ENCODE results near the gene NR4A1. TPM values are rescaled to one million over a fixed set of nuclear protein-coding genes. Genes with fewer than 3 reads are reported as not detected.

Gene NR4A1
- total RNA-seq, 1 donor from 2014 or later, result 26.5 TPM

DNA sequence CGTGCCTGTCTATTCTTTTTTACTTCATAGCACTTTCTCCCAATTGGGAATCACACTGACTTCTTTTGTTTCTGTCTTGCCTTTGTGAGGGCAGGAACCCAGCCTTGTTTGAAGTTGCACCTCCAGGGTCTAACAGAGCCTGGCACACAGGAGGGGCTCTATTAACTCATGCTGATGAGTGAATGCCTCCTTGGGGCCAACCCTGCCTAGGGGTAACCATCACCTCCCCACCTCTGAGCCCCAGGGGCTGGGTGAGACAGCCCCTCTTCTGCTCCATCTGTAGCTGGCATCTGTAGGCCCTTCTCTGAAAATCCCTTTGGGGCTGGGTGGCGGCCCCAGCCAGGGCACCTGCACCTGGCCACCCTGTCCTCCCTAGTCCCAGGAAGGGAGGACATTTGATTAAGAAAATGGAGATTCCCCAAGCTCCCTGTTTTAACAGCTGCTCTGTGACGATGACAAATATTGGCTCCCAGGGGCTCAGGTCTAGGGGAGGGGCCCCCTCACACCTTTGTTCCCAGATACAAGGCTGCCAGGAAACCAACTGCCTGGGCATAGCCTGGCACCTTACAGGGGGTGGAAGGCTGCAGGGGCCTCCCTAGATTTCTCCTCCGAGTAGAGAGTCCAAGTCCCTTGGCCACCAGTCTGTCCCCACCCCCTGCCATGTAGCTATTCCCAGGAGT is 32.7 kb upstream of the NR4A1 start:
- no peak for DNase-seq (ENCODE audit: low spot score)

GRCh38 chr12:52019113-52019770 is 32.0 kb upstream of the NR4A1 start:
- DNase-seq (ENCODE audit: low spot score), result no peak

GRCh38 chr12:52020539-52021336 is 30.5 kb upstream of the NR4A1 start:
- DNase-seq (ENCODE audit: low spot score), result peak; percentile 74

- DNase-seq (ENCODE audit: low spot score), result no peak
Measured at GRCh38 chr12:52022841-52023181, 28.4 kb upstream of the NR4A1 start.

- peak; percentile 76 for DNase-seq (ENCODE audit: low spot score)
Measured at GRCh38 chr12:52023182-52023975, 27.9 kb upstream of the NR4A1 start.

GRCh38 chr12:52023976-52024688 is 27.1 kb upstream of the NR4A1 start:
- no peak for DNase-seq (ENCODE audit: low spot score)

DNA sequence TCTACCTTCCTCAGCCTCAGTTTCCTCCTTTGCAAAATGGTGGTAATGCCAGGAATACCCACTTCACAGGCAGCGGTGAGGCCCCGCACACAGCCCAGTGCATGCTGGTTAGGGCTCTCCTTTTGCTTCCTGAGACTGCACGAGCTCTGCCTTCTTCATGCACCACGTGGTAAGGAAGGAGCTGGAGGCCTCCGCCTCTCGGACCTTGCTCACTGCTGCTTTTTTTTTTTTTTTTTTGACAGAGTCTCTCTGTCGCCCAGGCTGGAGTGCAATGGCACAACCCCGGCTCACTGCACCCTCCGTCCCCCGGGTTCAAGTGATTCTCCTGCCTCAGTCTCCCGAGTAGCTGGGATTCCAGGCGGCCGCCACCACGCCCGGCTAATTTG is 26.4 kb upstream of the NR4A1 start:
- DNase-seq (ENCODE audit: low spot score), result peak; percentile 78

GRCh38 chr12:52026263-52026662 is 25.0 kb upstream of the NR4A1 start:
- no peak for DNase-seq (ENCODE audit: low spot score)

DNA sequence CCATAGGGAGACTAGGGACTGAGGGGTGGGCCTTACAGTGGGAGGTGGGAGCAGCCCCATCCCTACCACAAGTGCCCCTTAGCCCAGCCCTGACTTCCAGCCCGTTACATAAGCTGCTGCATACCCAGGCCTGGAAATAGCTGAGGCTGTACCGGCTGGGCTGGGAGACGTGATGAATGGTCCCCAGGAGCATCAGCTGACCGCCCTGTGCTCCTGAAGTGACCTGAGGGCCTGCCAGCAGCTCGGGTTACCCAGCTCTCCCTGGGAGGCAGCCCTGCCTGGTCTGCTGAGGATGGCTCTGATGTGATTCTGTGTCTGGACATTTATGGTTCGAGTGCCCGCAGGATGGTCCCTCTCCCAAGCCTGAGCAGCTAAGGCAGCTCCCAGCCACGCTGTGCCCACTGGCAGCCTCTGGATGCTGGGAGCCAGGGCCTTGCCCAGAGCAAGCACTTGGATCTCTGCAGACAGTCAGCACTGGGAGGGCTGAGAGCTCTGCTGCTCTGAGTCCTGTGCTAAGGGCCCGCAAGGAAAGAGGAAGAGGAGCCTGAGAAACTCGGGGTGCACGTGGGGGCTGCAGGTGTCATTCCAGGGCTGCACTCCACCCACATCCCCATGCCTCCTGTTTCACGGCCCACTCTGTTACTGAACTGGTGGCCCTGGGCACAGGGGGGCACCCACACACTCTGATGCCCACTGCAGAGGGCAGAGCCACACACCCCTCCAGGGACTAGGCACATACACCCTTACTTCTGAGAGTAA is 24.0 kb upstream of the NR4A1 start:
- no peak for DNase-seq (ENCODE audit: low spot score)

- peak; percentile 69 for DNase-seq (ENCODE audit: low spot score)
Measured at GRCh38 chr12:52029685-52030084, 21.6 kb upstream of the NR4A1 start.

GRCh38 chr12:52032446-52032803 is 18.8 kb upstream of the NR4A1 start:
- DNase-seq (ENCODE audit: low spot score), result peak; percentile 93

DNA sequence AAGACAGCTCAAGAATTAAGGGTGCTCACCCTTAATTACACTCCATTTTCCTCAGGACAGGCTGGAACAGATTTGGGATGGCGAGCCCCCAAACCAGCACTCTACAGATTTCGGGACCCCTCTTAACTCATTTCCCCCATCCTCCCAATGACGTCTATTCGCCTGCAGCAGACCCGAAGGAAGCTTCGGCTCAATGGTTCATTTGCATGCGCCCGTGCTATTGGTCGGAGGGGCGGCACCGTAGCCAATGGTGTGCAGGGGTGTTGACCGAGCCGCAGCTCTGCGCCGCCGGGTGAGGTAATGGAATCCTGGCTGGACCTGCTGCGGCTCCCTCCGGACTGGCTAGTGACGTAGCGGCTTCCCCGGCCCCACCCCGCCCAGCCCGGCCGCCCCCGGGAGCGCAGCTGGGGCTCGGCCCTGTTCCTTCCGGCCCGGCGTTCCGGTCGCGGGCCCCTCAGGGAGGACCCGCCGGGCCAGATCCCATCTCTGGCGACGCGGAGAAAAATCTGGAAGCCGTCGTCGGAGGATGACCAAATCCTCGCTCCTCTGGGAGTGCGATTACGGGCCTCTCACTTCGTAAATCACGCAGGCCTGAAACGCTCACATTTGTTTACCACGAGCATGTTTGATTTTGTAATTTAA is 18.3 kb upstream of the NR4A1 start:
- DNase-seq (ENCODE audit: low spot score), result peak; percentile 98

DNA sequence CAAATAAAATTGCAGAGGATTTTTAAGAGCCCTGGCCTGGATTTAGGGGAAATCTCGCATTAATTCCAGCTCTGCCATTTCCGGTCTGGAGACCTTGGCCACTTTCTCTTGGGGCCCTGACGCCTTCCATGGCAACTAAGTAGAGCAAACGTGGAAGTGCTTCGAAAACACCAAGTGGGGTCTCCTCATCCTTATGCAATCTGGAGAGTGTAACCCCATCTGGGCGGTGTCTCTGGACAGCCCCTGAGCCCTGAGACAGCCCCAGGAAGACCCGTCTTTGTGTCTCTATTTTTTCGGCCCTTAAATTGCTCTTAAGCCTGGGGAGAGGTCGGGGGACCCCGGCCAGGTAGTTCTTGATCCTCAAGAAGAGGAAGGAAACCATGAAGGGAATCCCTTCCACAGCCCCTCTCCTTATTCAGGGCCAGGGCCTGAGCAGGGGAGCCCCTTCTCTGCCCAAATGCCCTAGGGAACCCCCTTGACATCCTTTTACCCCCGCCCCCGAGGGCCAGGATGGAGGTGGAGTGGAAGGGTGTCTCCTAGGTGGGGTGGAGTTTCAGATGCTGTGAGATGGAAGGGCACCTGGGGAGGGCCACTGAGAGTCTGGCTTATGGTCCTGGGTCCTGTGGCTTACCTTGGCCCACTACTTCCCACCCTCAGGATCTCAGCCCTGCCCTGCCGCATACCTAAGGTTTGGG is 17.6 kb upstream of the NR4A1 start:
- DNase-seq (ENCODE audit: low spot score), result no peak

DNA sequence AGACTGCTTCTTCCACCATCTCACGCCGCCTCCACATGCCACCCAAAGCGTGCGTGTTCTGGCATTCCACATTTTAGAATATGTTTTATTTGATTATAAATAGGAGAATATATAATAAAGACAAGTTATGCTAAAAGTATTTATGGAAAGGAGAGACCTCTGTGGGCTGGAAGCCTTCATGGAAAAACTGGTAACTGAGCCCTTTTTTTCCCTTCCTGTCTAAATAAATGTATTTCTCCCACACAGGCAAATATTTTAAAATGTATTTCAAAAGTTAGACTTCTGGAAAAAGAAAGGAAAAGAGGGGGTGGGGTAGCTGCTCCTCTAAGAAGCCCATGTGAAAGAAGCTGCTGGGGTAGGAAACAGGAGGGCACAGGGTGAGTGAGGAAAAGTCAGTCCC is 16.1 kb upstream of the NR4A1 start:
- DNase-seq (ENCODE audit: low spot score), result no peak

GRCh38 chr12:52035926-52036325 is 15.3 kb upstream of the NR4A1 start:
- DNase-seq (ENCODE audit: low spot score), result no peak

DNA sequence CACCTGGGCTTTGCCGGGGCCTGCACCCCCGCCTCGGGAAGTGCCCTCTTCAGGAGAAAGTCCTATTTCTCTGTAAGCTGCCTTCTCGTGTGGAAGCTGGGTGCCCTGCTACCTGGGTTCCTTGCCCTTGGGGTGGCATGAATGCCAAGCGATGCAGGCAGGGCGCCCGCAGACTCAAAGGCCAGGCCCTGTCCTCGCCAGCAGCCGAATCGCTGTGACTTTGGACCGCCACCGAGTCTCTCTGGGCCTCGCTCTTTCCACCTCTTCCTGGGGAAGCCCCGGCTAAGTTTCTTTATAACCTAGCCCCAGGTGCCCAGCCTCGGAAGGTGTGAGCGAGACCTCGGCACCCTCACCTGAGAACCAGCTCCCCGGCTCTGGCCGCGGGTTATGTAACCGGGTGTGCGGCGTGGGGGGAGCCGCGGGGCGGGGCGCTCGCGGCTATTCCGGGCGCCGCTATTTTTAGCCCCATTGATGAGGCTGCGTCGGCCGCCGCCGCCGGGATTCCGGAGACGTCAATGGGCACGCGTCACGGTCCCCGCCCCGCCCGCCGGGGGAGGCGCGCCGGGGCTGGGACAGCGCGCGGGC is 14.6 kb upstream of the NR4A1 start:
- DNase-seq (ENCODE audit: low spot score), result peak; percentile 71

- DNase-seq (ENCODE audit: low spot score), result peak; percentile 36
Measured at GRCh38 chr12:52037248-52037861, 13.9 kb upstream of the NR4A1 start.

GRCh38 chr12:52038447-52038846 is 12.8 kb upstream of the NR4A1 start:
- no peak for DNase-seq (ENCODE audit: low spot score)

GRCh38 chr12:52041035-52041434 is 10.2 kb upstream of the NR4A1 start:
- no peak for DNase-seq (ENCODE audit: low spot score)
